Uterus (tissue), 2 donors: ENCODE measurements around the gene CERS6.

Experiments
- POLR2A ChIP-seq, 2 donors: fragments of 450-650 bp; IDR thresholded peaks; one replicate each; pipeline ENCODE4 v1.6.1; 2016; ENCODE audit warnings: antibody characterized with exemption in 2 of 2, mild to moderate bottlenecking in 1 of 2, moderate library complexity in 1 of 2
- TF ChIP-seq, protein P1 (sequence below), 4 experiments: fragments of 200-600 bp in 2 of 4; fragments of 450-650 bp in 2 of 4; sonication (generic) in 2 of 4; IDR thresholded peaks; one replicate each; pipeline ENCODE4 v1.5.1; 2016 to 2019; ENCODE audit warnings: antibody characterized with exemption in 4 of 4, mild to moderate bottlenecking in 2 of 4, moderate library complexity in 1 of 4

DNA sequence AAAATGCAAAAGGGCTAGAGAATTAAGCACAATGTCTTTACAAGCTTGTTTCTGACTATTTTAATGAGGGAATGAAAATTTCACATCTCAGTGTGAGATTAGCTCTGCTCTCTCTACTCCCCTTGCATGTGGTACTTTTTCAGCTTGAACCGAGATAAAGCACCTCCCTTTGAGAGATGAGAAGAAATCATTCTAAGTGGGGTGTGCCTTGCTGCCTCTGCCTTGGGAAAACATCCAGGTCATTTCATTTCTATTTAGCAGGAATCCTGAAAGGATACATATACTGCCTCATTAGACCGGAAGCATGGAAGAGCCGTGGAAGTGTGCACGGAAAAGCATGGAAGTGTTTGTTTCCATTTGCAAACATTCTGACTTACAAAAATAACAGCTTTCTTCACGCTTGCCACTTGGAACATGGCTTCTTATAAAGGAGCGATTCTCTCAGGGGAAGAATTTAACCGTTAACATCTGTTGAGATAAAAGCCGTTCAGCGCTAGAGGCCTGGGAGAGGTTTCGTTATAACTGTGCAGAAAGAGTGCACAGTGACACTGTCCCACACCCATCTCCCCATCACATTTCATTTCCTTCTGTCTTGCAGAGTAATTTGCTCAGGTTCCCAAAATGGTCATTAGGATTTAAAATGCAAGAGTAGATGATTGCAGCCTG is 363.1 kb downstream of the CERS6 start:
- TF ChIP-seq, protein P1, sequence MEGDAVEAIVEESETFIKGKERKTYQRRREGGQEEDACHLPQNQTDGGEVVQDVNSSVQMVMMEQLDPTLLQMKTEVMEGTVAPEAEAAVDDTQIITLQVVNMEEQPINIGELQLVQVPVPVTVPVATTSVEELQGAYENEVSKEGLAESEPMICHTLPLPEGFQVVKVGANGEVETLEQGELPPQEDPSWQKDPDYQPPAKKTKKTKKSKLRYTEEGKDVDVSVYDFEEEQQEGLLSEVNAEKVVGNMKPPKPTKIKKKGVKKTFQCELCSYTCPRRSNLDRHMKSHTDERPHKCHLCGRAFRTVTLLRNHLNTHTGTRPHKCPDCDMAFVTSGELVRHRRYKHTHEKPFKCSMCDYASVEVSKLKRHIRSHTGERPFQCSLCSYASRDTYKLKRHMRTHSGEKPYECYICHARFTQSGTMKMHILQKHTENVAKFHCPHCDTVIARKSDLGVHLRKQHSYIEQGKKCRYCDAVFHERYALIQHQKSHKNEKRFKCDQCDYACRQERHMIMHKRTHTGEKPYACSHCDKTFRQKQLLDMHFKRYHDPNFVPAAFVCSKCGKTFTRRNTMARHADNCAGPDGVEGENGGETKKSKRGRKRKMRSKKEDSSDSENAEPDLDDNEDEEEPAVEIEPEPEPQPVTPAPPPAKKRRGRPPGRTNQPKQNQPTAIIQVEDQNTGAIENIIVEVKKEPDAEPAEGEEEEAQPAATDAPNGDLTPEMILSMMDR (IDR thresholded peaks at IDR 0.05): no peak
- no peak for TF ChIP-seq POLR2A (IDR thresholded peaks at IDR 0.05)
